ENCODE measurements around the gene BPIFB6. TPM values are rescaled to one million over a fixed set of nuclear protein-coding genes. Genes with fewer than 3 reads are reported as not detected.
A peak's percentile ranks its signal among the peaks of the same experiment; 100 is the strongest.

The BPIFB6 gene
- total RNA-seq, 1 experiment from 2014 or later: not detected

- BruUV-seq (replicated peaks): no TSS peak
- no peaks in the 10 kb centered on the region for H3K36me3 ChIP-seq (ENCODE audit: low read depth)
- H3K4me2 ChIP-seq: no peak overlapping the region
- no peaks in the 10 kb centered on the region for H3K4me1 ChIP-seq (replicated peaks; ENCODE audit: insufficient read depth)
- CTCF ChIA-PET: no interaction called here
- no peaks in the 10 kb centered on the region for H3K9me3 ChIP-seq (ENCODE audit: insufficient read depth, low read depth)
- no peak overlapping the region for H2AFZ ChIP-seq
- intact Hi-C loops (cut with micrococcal nuclease; ENCODE audit: unreplicated experiment): no loop called here
- TF ChIP-seq CTCF (conservative IDR thresholded peaks at IDR 0.05) (no peak), EZH2 (IDR thresholded peaks at IDR 0.05; ENCODE audit: low read depth) (no peak)
- no peaks in the 10 kb centered on the region for H3K79me2 ChIP-seq (ENCODE audit: low read depth)
- DNase-seq: no peak
- H3K9me2 ChIP-seq (ENCODE audit: insufficient read depth): no peaks in the 10 kb centered on the region
- peaks cover 55% of the 10 kb centered on the region for H3K27me3 ChIP-seq (ENCODE audit: insufficient read depth, low read depth)
- no peak overlapping the region for H3K27ac ChIP-seq
- peaks cover under 1% of the 10 kb centered on the region; the same call in 1 of the 2 replicates for H4K20me1 ChIP-seq (ENCODE audit: insufficient read depth)
- POLR2A ChIA-PET (ENCODE audit: unreplicated experiment): no interaction called here
- H3F3A ChIP-seq (ENCODE audit: insufficient read depth, low read depth): no peaks in the 10 kb centered on the region
- no peak overlapping the region for H3K4me3 ChIP-seq
These were observed 43.8 kb downstream of the BPIFB6 start for GRCh38 chr20:33075281-33075680.

- no peak for TF ChIP-seq EZH2 (IDR thresholded peaks at IDR 0.05; ENCODE audit: low read depth)
- peak; percentile 59 for TF ChIP-seq CTCF (conservative IDR thresholded peaks at IDR 0.05)
- Histone ChIP-seq H3K27me3 (ENCODE audit: insufficient read depth, low read depth) (peaks cover 57% of the 10 kb centered on the region), H3K9me2 (ENCODE audit: insufficient read depth) (no peaks in the 10 kb centered on the region), H3K4me2 (no peak overlapping the region), H3K4me3 (no peak overlapping the region), H3K79me2 (ENCODE audit: low read depth) (no peaks in the 10 kb centered on the region), H3K36me3 (ENCODE audit: low read depth) (no peaks in the 10 kb centered on the region), H3K9me3 (ENCODE audit: insufficient read depth, low read depth) (no peaks in the 10 kb centered on the region), H3F3A (ENCODE audit: insufficient read depth, low read depth) (no peaks in the 10 kb centered on the region), H4K20me1 (ENCODE audit: insufficient read depth) (peaks cover 4% of the 10 kb centered on the region; the same call in 1 of the 2 replicates), H3K4me1 (replicated peaks; ENCODE audit: insufficient read depth) (no peaks in the 10 kb centered on the region), H2AFZ (no peak overlapping the region), H3K27ac (no peak overlapping the region)
- DNase-seq: no peak
- POLR2A ChIA-PET (ENCODE audit: unreplicated experiment): no interaction called here
- CTCF ChIA-PET: no interaction called here
- BruUV-seq (replicated peaks): no TSS peak
- intact Hi-C loops (cut with micrococcal nuclease; ENCODE audit: unreplicated experiment): no loop called here
These were observed 45.4 kb downstream of the BPIFB6 start for GRCh38 chr20:33076662-33077372.

GRCh38 chr20:33079259-33079658, 47.8 kb downstream of the BPIFB6 start, which contains the start of gene BPIFB4:
Gene BPIFB4, plus strand, starts transcription at chr20:33079643. Its CDS starts 1,884 bp downstream, at chr20:33081527.
- peaks cover 57% of the 10 kb centered on the region for H3K27me3 ChIP-seq (ENCODE audit: insufficient read depth, low read depth)
- DNase-seq: no peak
- TF ChIP-seq CTCF (conservative IDR thresholded peaks at IDR 0.05) (no peak), EZH2 (IDR thresholded peaks at IDR 0.05; ENCODE audit: low read depth) (no peak)
- H3K9me3 ChIP-seq (ENCODE audit: insufficient read depth, low read depth): no peaks in the 10 kb centered on the region
- H4K20me1 ChIP-seq (ENCODE audit: insufficient read depth): peaks cover 4% of the 10 kb centered on the region; the same call in 1 of the 2 replicates
- H3K79me2 ChIP-seq (ENCODE audit: low read depth): no peaks in the 10 kb centered on the region
- H3K27ac ChIP-seq: no peak within 1 kb of the TSS
- intact Hi-C loops (cut with micrococcal nuclease; ENCODE audit: unreplicated experiment): no loop called here
- no TSS peak for BruUV-seq (replicated peaks)
- no peak within 1 kb of the TSS for H3K4me2 ChIP-seq
- H3K36me3 ChIP-seq (ENCODE audit: low read depth): no peaks in the 10 kb centered on the region
- no peak within 1 kb of the TSS for H2AFZ ChIP-seq
- POLR2A ChIA-PET (ENCODE audit: unreplicated experiment): no interaction called here
- no peaks in the 10 kb centered on the region for H3F3A ChIP-seq (ENCODE audit: insufficient read depth, low read depth)
- H3K4me1 ChIP-seq (replicated peaks; ENCODE audit: insufficient read depth): no peaks in the 10 kb centered on the region
- H3K9me2 ChIP-seq (ENCODE audit: insufficient read depth): no peaks in the 10 kb centered on the region
- CTCF ChIA-PET: no interaction called here
- no peak within 1 kb of the TSS for H3K4me3 ChIP-seq
